Spleen (tissue), 7 donors: ENCODE data around the gene BRAF.
A peak's percentile ranks its signal among the peaks of the same experiment; 100 is the strongest.

Experiments
- POLR2A ChIP-seq, 3 donors: fragments of 450-650 bp; IDR thresholded peaks; one replicate each; pipeline ENCODE4 v1.5.1; 2017; ENCODE audit warnings: antibody characterized with exemption in 3 of 3, mild to moderate bottlenecking in 1 of 3
- POLR2AphosphoS5 ChIP-seq, 3 donors: sonication (generic); formaldehyde crosslinking; IDR thresholded peaks; one replicate each; pipeline ENCODE4 v1.5.1; 2017; ENCODE audit warnings: antibody characterized with exemption in 3 of 3
- TF ChIP-seq, protein P1 (sequence below), 11 experiments: fragments of 200-600 bp in 7 of 11; fragments of 450-650 bp in 4 of 11; sonication (generic) in 4 of 11; IDR thresholded peaks in 8 of 11; conservative IDR thresholded peaks in 3 of 11; 1 replicate in 7 of 11; 2 replicates in 4 of 11; pipeline versions ENCODE4 v1.4.0 to v1.8.0; 2016 to 2021; ENCODE audit warnings: antibody characterized with exemption in 11 of 11, inconsistent platforms in 4 of 11, mild to moderate bottlenecking in 1 of 11
- donor health status: DM: no; HTN: no; CAD: no; lungs with moderate emphysema.
- donor health status: DM: no; HTN: no; CAD: no.
- donor health status: DM: no; HTN: no; CAD: no.

DNA sequence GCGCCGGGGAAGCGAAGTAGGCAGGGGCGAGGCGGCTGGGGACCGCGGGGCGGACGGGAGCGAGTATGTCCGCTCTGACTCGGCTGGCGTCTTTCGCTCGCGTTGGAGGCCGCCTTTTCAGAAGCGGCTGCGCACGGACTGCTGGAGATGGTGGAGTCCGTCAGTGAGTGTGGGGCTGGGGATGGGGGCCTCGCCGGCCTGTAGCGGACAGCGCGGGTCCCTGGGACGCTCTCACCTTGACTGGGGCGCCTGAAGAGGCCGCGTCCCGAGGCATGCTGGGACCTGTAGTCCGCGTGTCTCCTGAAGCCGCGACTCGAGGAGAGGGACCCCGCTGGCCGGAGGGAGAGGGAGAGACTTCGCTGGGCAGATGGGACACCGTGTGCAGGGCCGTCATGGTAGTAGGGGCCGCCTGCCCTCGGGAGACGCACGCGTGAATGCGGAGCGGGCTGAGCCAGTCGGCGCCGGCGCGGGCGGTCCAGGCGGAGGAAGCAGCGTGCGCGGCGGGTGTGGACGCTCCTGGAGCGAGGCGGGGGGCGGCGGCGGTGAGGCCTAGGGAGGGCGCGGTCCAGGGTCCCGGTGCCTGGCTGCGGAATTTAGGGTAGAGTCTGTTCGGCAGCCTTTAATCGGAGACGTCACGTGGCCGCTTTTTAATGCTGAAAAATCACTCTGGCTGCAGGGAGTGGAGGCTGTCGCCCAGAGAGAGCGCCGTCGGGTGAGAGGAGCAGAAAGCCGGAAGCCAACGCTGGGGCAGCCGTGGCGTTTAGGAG is 227.9 kb downstream of the BRAF start, which contains the start of gene NDUFB2:
- TF ChIP-seq, protein P1, sequence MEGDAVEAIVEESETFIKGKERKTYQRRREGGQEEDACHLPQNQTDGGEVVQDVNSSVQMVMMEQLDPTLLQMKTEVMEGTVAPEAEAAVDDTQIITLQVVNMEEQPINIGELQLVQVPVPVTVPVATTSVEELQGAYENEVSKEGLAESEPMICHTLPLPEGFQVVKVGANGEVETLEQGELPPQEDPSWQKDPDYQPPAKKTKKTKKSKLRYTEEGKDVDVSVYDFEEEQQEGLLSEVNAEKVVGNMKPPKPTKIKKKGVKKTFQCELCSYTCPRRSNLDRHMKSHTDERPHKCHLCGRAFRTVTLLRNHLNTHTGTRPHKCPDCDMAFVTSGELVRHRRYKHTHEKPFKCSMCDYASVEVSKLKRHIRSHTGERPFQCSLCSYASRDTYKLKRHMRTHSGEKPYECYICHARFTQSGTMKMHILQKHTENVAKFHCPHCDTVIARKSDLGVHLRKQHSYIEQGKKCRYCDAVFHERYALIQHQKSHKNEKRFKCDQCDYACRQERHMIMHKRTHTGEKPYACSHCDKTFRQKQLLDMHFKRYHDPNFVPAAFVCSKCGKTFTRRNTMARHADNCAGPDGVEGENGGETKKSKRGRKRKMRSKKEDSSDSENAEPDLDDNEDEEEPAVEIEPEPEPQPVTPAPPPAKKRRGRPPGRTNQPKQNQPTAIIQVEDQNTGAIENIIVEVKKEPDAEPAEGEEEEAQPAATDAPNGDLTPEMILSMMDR (IDR thresholded peaks at IDR 0.05 in 8 of 11, conservative IDR thresholded peaks at IDR 0.05 in 3 of 11): peak in 2 of 11 experiments; percentile 4 to 24
- TF ChIP-seq POLR2A (IDR thresholded peaks at IDR 0.05) (peak in 2 of 3 donors; percentile 80 to 89), POLR2AphosphoS5 (IDR thresholded peaks at IDR 0.05) (peak; percentile 97 to 98 (median 97))
